Measurements from ENCODE around the gene AUTS2. TPM values are rescaled to one million over a fixed set of nuclear protein-coding genes. Genes with fewer than 3 reads are reported as not detected.

The AUTS2 gene
- total and polyA plus RNA-seq, 2 of the 8 experiments (the other 6 are each of a cell fraction or from before 2014, with no cell fraction given): 25.9 to 101 TPM

DNA sequence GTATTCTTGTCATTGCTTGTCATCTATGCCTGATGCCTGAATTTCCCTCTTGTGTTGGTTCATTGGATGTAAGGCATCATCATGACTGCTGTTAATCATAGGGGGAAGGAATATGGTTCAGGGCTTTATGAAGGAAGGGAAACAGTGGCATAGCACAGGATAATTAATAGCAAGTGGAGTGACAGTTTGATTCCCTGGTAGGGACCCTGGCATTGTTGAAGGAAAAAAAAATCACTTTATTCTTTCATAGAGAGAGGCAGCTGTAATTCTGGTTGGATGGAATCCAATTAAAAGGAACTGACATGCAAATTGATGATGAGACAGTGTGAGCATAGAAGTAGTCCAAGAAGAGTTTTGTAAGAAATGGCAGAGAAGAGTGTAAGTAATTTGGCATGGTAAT is 121.4 kb downstream of the AUTS2 start:
- Histone ChIP-seq H4K5ac (ENCODE audit: insufficient read length, low read depth, low read length) (no peak overlapping the region), H3K18ac (ENCODE audit: extremely low read depth, low read length) (no peak overlapping the region), H2BK5ac (ENCODE audit: low read depth, low read length) (no peak overlapping the region), H2AFZ (ENCODE audit: low read length) (no peak overlapping the region), H3K9me3 (ENCODE audit: insufficient read depth in 2 of 2, low read depth in 1 of 2, low read length in 1 of 2) (no peaks in the 10 kb centered on the region), H3K27me3 (replicated peaks in 1 of 4; ENCODE audit: control insufficient read depth in 3 of 4, extremely low read depth in 1 of 4, insufficient read depth in 3 of 4, low read length in 3 of 4) (no peaks in the 10 kb centered on the region), H3K23me2 (ENCODE audit: low read depth, low read length) (no peaks in the 10 kb centered on the region), H3K36me3 (ENCODE audit: control insufficient read depth in 2 of 4, insufficient read depth in 4 of 4, low read length in 3 of 4) (no peaks in the 10 kb centered on the region), H3K14ac (ENCODE audit: insufficient read length) (no peak overlapping the region), H3K4ac (replicated peaks; ENCODE audit: insufficient read length, low read depth, low read length) (no peak overlapping the region), H3K4me2 (ENCODE audit: insufficient read depth in 1 of 2, low read depth in 2 of 2, low read length in 2 of 2) (no peak overlapping the region), H3K79me2 (ENCODE audit: control insufficient read depth in 1 of 2, insufficient read depth in 2 of 2, low read length in 2 of 2) (no peaks in the 10 kb centered on the region), H3K4me1 (replicated peaks in 1 of 4; ENCODE audit: control insufficient read depth in 3 of 4, insufficient read depth in 4 of 4, low read length in 3 of 4) (no peaks in the 10 kb centered on the region), H2BK20ac (ENCODE audit: low read length) (no peak overlapping the region), H2AK5ac (ENCODE audit: low read depth, low read length) (no peak overlapping the region), H4K91ac (replicated peaks; ENCODE audit: insufficient read length, low read length) (no peak overlapping the region), H3K4me3 (ENCODE audit: extremely low read depth in 1 of 4, insufficient read depth in 2 of 4, low read depth in 3 of 4, low read length in 4 of 4) (no peak overlapping the region), H3K23ac (ENCODE audit: insufficient read length) (no peak overlapping the region), H3K27ac (ENCODE audit: low read depth, low read length) (no peak overlapping the region), H3K79me1 (ENCODE audit: low read depth, low read length) (no peaks in the 10 kb centered on the region; the same call in 1 of the 2 replicates), H2BK12ac (ENCODE audit: low read depth, low read length) (no peak overlapping the region), H4K8ac (ENCODE audit: extremely low read depth, insufficient read depth, low read length) (no peak overlapping the region), H3K56ac (replicated peaks; ENCODE audit: insufficient read length, low read depth, low read length) (no peak overlapping the region), H2BK15ac (ENCODE audit: low read length) (no peak overlapping the region), H4K20me1 (replicated peaks in 1 of 2; ENCODE audit: control insufficient read depth in 1 of 2, insufficient read depth in 2 of 2, low read length in 2 of 2) (no peaks in the 10 kb centered on the region), H2BK120ac (replicated peaks; ENCODE audit: low read depth, low read length) (no peak overlapping the region), H3K9ac (replicated peaks in 1 of 4; ENCODE audit: extremely low read depth in 1 of 4, low read depth in 3 of 4, low read length in 3 of 4) (no peak overlapping the region)
- POLR2A ChIA-PET (ENCODE audit: partially characterized antibody): no interaction called here
- no peak for DNase-seq (ENCODE audit: low read depth in 1 of 2, low spot score in 2 of 2)
- FAIRE-seq: no peak
- TF ChIP-seq KDM5A (IDR thresholded peaks at IDR 0.05; ENCODE audit: low read length) (no peak), CTBP2 (IDR thresholded peaks at IDR 0.05; ENCODE audit: borderline replicate concordance, insufficient read depth, insufficient read length, low read length) (no peak), POU5F1 (IDR thresholded peaks at IDR 0.05; ENCODE audit: low read depth, low read length) (no peak), SIX5 (IDR thresholded peaks at IDR 0.05; ENCODE audit: low read depth, low read length) (no peak), KDM4A (IDR thresholded peaks at IDR 0.05; ENCODE audit: low read depth, low read length, severe bottlenecking) (no peak), GTF2F1 (IDR thresholded peaks at IDR 0.05; ENCODE audit: borderline replicate concordance, low read depth, low read length) (no peak), SP2 (IDR thresholded peaks at IDR 0.05; ENCODE audit: low read length) (no peak), CHD1 (IDR thresholded peaks at IDR 0.05; ENCODE audit: low read depth, low read length) (no peak), JUND (IDR thresholded peaks at IDR 0.05; ENCODE audit: low read length) (no peak), MAFK (IDR thresholded peaks at IDR 0.05; ENCODE audit: low read depth, low read length) (no peak), EP300 (IDR thresholded peaks at IDR 0.05; ENCODE audit: borderline replicate concordance in 1 of 2, low read depth in 2 of 2, low read length in 2 of 2) (no peak), CHD2 (IDR thresholded peaks at IDR 0.05; ENCODE audit: low read length) (no peak), GABPA (IDR thresholded peaks at IDR 0.05; ENCODE audit: borderline replicate concordance, insufficient read depth, low read length) (no peak)
- CTCF ChIA-PET (ENCODE audit: partially characterized antibody): no interaction called here
